ENCODE results near the gene FGF18.

GRCh38 chr5:171387970-171388815 lies 31.3 kb upstream of the FGF18 start:
- TF ChIP-seq RAD21 (IDR thresholded peaks at IDR 0.05), result no peak
- no peak for TF ChIP-seq FOXA1 (IDR thresholded peaks at IDR 0.05)
